ENCODE data around the gene MIXL1.

Gene MIXL1

DNA sequence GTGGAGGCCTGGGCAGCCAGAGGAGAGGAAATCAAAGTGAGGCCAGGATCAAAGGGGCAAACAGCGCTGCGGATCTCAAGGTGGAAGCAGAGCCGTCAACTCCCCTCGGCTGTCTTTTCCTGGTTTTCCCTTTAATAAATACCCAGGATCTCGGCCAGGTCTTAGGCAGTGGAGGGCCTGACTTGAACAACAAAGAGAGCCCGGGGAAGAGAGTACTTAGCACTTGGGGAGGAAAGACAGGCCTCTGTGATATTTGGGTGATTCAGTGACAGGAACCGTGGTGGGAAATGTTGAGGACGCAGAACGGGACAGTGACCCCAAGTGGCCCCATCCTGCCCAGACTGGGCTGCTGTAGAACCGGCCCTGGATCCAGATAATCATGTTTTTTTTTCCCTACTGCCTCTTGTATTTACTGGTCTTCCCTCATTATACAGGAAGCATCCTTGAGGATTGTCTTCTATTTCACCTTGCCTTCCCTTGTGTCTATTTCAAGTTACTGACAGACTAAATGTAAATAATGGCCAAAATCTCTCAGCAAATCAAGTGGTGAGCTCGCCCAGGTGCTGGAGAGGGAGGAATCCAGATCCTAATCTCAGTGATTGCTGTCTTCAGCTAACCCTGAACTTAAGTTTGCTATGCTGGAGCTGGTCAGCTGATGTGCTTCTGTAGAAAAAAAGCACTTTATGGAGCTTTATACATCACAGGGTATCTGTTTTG, 2.8 kb upstream of the MIXL1 start:
- TF ChIP-seq, protein P1, sequence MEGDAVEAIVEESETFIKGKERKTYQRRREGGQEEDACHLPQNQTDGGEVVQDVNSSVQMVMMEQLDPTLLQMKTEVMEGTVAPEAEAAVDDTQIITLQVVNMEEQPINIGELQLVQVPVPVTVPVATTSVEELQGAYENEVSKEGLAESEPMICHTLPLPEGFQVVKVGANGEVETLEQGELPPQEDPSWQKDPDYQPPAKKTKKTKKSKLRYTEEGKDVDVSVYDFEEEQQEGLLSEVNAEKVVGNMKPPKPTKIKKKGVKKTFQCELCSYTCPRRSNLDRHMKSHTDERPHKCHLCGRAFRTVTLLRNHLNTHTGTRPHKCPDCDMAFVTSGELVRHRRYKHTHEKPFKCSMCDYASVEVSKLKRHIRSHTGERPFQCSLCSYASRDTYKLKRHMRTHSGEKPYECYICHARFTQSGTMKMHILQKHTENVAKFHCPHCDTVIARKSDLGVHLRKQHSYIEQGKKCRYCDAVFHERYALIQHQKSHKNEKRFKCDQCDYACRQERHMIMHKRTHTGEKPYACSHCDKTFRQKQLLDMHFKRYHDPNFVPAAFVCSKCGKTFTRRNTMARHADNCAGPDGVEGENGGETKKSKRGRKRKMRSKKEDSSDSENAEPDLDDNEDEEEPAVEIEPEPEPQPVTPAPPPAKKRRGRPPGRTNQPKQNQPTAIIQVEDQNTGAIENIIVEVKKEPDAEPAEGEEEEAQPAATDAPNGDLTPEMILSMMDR (IDR thresholded peaks at IDR 0.05) = no peak

DNA sequence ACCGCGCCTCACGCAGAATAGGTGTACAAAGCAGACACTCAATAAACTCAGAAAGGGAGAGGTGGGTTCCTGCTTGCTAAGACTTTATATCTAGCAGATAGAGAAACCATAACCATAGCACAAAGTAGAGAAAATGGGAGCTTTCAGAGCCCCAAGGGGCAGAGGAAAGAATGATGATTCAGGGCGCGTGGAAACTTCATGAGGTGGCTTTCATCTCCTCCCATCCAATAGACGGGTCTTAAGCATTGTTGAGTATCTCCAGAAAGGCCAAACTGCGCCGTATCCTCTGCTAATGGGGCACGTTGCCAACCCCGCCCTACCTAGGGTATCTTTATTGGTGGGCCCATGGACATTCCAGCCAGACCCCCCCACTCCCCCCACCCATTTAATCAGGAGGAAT, 778 bp upstream of the MIXL1 start:
- TF ChIP-seq, protein P1 (IDR thresholded peaks at IDR 0.05) = no peak

DNA sequence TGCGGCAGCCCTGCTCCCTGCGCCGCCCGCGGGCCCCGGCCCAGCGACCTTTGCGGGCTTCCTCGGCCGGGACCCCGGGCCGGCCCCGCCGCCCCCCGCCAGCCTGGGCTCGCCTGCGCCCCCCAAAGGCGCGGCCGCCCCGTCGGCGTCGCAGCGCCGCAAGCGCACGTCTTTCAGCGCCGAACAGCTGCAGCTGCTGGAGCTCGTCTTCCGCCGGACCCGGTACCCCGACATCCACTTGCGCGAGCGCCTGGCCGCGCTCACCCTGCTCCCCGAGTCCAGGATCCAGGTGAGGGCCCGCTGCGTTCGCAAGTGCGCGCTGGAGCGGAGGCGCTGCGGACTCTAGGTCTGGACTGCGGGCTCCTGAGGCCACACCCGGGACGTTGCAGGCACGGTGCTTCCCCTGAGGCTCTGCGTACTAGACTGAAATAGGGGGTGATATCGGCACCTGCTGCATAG, 351 bp downstream of the MIXL1 start:
- TF ChIP-seq, protein P1 (IDR thresholded peaks at IDR 0.05) = no peak

DNA sequence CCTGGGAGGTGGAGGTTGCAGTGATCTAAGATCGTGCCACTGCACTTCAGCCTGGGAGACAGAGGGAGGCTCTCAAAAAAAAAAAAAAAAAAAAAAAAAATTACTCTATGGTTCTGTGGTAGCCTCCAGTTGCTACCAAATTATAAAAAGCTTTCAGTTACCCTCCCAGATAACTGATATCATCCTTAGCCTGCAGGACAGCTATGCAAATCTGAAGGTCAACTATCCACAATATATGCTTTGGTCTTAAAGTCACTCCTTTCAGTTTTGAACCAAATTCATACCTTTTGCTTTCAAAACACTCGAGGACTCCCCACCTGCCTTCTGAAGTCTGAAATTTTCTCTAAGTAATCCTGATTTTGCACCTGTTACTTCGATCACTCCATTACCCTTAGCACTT, 3.1 kb downstream of the MIXL1 start:
- TF ChIP-seq, protein P1 (IDR thresholded peaks at IDR 0.05) = no peak

DNA sequence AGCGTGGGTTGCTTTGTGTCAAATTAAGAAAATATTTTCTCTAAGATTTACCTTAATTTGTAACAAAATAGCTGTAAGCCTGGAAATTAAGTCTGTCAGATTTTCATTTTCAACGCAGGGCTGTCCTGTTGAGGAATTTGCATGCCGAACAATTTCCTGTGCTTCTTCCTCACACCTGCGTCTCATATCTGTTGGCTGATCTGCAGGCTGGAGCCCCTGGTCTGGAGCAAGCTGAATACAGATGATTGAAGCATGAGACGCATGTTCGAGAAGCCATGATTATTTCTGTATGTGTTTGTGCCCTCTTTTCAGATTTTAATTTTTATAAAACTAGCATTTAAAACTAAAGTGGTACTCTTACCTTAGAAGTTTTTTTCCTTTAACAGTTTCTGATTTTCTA, 9.8 kb downstream of the MIXL1 start:
- TF ChIP-seq, protein P1 (IDR thresholded peaks at IDR 0.05) = no peak

DNA sequence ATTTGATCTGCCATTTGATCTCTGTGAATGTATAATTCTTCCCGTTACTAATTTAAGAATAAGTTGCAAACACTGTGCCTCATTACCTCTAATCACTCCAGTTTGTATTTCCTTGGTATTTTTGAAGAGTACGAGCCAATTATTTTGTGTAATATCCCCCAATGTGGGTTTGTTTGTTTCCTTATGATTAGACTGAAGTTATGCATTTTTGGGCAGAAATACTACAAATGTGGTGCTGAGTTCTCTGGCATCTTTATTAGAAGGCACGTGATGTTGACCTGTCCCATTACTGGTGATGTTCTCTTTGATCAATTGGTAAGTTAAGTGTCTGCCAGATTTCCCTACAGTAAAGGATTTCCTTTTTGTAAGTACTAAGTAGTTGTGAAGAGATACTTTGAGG, 10.3 kb downstream of the MIXL1 start:
- TF ChIP-seq, protein P1 (IDR thresholded peaks at IDR 0.05) = no peak

DNA sequence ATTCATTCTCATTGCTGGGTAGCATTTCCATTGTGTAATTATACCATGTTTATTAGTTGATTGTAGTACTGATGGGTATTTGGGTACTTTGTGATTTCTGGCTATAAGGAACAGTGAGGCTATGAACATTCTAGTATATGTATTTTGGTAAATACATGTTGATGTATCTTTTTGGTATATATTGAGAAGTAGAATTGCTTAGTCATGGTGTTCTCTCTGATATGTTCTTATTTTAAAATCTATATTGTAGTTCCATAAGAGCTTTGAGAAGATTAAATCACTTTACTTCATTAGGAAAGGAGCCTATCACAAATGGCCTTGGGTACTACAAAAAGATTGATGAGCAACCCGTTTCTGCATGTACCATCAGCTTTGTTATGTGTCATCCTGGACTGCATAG, 13.4 kb downstream of the MIXL1 start:
- TF ChIP-seq, protein P1 (IDR thresholded peaks at IDR 0.05) = no peak

DNA sequence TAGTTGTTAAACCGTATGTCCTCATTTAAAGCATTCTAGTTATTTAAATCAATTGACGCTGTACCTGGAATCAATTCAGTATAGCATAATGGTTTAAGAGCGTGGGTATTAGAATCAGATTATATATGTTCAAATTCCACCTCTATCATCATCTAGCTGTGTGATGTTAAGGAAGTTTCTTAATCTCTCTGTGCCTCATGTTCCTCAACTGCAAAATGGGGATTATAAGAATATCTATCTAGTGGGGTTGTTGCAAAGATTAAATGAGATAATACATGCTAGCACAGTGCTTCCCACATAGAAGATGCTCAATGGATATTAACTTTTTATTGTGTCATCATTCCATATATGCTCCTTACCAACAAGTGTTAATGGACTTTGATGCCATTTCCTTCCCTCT, 16.0 kb downstream of the MIXL1 start:
- TF ChIP-seq, protein P1 (IDR thresholded peaks at IDR 0.05) = no peak

All from LNCAP (cell line).